Duodenal mucosa (tissue), 2 donors: ENCODE results near the gene FTO.

Experiments used
- H3K27ac ChIP-seq: one replicate; pipeline ENCODE4 v1.7.0; 2013; ENCODE audit warnings: low read depth, low read length
- H3K27me3 ChIP-seq, 2 donors: one replicate each; pipeline ENCODE4 v1.7.0; 2013; ENCODE audit warnings: low read length in 2 of 2, control low read depth in 1 of 2; ENCODE audit not compliant: insufficient read depth in 2 of 2, control insufficient read depth in 1 of 2
- H3K36me3 ChIP-seq, 2 donors: one replicate each; pipeline ENCODE4 v1.7.0; 2013; ENCODE audit warnings: low read length in 2 of 2, control low read depth in 1 of 2; ENCODE audit not compliant: insufficient read depth in 2 of 2, control insufficient read depth in 1 of 2
- H3K4me1 ChIP-seq, 2 donors: one replicate each; pipeline ENCODE4 v1.7.0; 2013; ENCODE audit warnings: low read length in 2 of 2, control low read depth in 1 of 2; ENCODE audit not compliant: insufficient read depth in 2 of 2, control insufficient read depth in 1 of 2
- H3K4me3 ChIP-seq, 2 donors: one replicate each; pipeline ENCODE4 v1.7.0; 2013; ENCODE audit warnings: low read length in 2 of 2, low read depth in 1 of 2
- H3K9ac ChIP-seq, 2 donors: one replicate each; pipeline ENCODE4 v1.7.0; 2013; ENCODE audit warnings: low read length in 2 of 2, low read depth in 1 of 2
- H3K9me3 ChIP-seq, 2 donors: one replicate each; pipeline ENCODE4 v1.7.0; 2013; ENCODE audit warnings: low read length in 2 of 2, control low read depth in 1 of 2; ENCODE audit not compliant: control insufficient read depth in 1 of 2

FTO gene

DNA sequence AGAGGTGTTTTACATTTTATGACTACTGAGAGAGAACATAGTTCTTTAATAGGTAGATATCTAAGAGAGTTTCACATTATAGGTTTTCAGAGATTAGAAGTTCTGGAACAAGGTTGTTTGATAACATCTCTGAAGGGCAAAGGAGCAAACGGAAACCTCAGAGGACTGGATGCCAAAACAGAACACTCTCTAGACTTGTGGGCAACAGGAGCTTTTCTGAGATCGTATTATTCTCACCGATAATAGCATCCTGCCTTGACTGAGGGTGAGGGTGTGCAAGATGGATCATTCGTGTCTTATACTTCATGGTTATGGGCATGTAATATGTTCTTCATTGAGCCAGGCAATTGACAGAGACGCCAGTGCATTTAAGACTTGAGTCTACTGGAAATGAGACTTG lies 347.9 kb downstream of the FTO start:
- Histone ChIP-seq H3K27me3 (no peaks in the 10 kb centered on the region), H3K4me1 (no peaks in the 10 kb centered on the region), H3K9me3 (no peaks in the 10 kb centered on the region), H3K36me3 (no peaks in the 10 kb centered on the region), H3K9ac (no peak overlapping the region), H3K27ac (no peak overlapping the region), H3K4me3 (no peak overlapping the region)

- H3K27me3 ChIP-seq: no peaks in the 10 kb centered on the region
- H3K36me3 ChIP-seq: no peaks in the 10 kb centered on the region
- no peak overlapping the region for H3K27ac ChIP-seq
- no peak overlapping the region for H3K4me3 ChIP-seq
- no peaks in the 10 kb centered on the region for H3K9me3 ChIP-seq
- H3K9ac ChIP-seq: no peak overlapping the region
- H3K4me1 ChIP-seq: no peaks in the 10 kb centered on the region
Observed at GRCh38 chr16:54052271-54052670, 348.3 kb downstream of the FTO start.

DNA sequence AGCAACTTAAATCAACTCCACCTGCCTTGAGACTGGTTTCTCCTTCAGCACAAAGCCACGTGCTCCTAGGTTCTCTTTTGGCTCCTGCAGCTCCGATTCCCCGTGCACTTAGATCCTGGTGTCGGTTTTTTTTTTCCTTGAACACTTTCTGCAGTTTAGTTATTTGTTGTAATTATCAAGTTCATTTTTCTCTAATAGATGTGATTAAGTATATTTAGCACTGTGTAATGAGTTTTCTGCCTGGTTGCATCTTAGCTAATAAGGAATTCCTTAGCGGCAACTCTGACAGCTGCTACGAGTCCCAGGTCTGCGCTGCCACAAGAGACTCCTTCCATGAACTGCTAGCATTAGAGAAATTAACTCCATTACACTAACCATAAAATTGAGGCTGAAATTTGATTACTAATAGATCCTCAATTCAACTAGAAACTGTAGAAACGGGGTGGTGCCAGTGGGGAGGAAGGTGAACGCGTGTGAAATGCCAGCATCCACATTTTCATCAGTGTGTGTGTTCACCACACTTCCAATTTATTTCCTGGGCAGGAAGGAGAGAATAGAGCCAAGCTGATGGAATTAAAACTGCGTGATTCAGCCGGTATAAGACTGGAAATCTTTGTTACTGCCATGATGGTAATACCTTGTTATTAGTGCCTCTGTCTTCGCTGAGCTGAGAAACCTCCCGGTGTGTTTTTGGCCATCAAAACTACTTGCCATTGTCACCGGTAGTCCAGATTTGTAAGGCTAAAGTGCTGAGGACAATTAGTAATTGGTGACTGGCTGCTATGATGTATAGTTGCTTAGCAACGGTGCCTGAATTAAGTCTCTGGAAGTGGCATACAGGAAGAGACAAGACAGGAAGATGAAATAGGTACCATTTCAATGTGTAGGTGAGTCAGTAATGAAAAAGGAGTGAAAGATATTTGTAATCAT lies 350.2 kb downstream of the FTO start:
- H3K4me3 ChIP-seq: no peak overlapping the region
- no peak overlapping the region for H3K27ac ChIP-seq

GRCh38 chr16:54055191-54055590 lies 351.2 kb downstream of the FTO start:
- H3K36me3 ChIP-seq: no peaks in the 10 kb centered on the region
- no peaks in the 10 kb centered on the region for H3K9me3 ChIP-seq
- no peak overlapping the region for H3K4me3 ChIP-seq
- no peak overlapping the region for H3K27ac ChIP-seq
- no peaks in the 10 kb centered on the region for H3K4me1 ChIP-seq
- no peak overlapping the region for H3K9ac ChIP-seq
- H3K27me3 ChIP-seq: no peaks in the 10 kb centered on the region

More for the DNA sequence above, 350.2 kb downstream of the FTO start:
- Histone ChIP-seq H3K36me3 (no peaks in the 10 kb centered on the region), H3K27me3 (no peaks in the 10 kb centered on the region), H3K4me1 (no peaks in the 10 kb centered on the region), H3K9ac (no peak overlapping the region), H3K9me3 (no peaks in the 10 kb centered on the region)

- no peak overlapping the region for H3K9ac ChIP-seq
- H3K4me3 ChIP-seq: no peak overlapping the region
- no peaks in the 10 kb centered on the region for H3K27me3 ChIP-seq
- H3K27ac ChIP-seq: no peak overlapping the region
- no peaks in the 10 kb centered on the region for H3K4me1 ChIP-seq
- no peaks in the 10 kb centered on the region for H3K9me3 ChIP-seq
- H3K36me3 ChIP-seq: no peaks in the 10 kb centered on the region
Observed at GRCh38 chr16:54055864-54056263, 351.9 kb downstream of the FTO start.

- Histone ChIP-seq H3K27me3 (no peaks in the 10 kb centered on the region), H3K4me1 (no peaks in the 10 kb centered on the region), H3K27ac (no peak overlapping the region), H3K9me3 (no peaks in the 10 kb centered on the region), H3K4me3 (no peak overlapping the region), H3K9ac (no peak overlapping the region), H3K36me3 (no peaks in the 10 kb centered on the region)
Observed at GRCh38 chr16:54056921-54057320, 353.0 kb downstream of the FTO start.

GRCh38 chr16:54059319-54059718 lies 355.4 kb downstream of the FTO start:
- Histone ChIP-seq H3K27me3 (no peaks in the 10 kb centered on the region), H3K4me1 (no peaks in the 10 kb centered on the region), H3K9ac (no peak overlapping the region), H3K4me3 (no peak overlapping the region), H3K9me3 (no peaks in the 10 kb centered on the region), H3K36me3 (no peaks in the 10 kb centered on the region), H3K27ac (no peak overlapping the region)

DNA sequence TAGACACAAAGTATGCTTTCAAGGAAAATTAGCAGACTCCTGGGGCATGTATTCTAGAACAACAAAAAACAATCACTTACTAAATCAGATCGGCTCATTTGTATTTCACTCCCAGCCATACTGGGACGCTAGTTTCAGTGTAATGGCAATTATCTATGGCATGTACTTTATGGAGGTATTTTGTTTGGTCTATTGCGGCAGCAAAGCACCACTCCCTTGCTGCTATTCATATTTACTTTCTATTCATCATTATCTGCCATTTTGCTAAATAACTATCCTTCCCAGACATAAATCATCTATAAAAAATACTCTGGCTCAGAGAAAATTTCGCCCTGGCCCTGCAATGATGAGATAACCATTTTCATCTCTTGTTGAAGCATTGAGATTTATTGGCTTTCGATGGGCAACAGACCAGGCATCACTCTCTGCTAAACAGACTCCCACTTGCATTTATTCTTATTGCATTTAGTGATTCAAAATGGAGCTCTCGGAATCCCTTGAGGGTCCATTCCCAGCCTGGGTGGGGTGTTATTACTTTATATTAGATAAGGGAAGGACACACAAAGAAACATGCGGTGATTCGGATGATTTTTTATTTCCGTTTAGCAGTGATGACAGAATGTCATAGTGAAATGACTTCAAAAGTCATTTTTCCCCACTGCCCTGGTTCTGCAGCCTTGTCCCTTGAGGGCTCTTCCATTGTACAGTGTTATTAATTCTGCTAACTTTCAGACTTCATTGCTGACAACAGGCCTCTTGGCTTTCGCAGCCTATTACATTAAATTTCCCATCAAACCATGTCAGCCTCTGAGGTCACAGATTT lies 356.9 kb downstream of the FTO start:
- H3K9me3 ChIP-seq: no peaks in the 10 kb centered on the region
- no peak overlapping the region for H3K4me3 ChIP-seq
- no peaks in the 10 kb centered on the region for H3K4me1 ChIP-seq
- H3K27ac ChIP-seq: no peak overlapping the region
- H3K27me3 ChIP-seq: no peaks in the 10 kb centered on the region
- no peak overlapping the region for H3K9ac ChIP-seq
- no peaks in the 10 kb centered on the region for H3K36me3 ChIP-seq

DNA sequence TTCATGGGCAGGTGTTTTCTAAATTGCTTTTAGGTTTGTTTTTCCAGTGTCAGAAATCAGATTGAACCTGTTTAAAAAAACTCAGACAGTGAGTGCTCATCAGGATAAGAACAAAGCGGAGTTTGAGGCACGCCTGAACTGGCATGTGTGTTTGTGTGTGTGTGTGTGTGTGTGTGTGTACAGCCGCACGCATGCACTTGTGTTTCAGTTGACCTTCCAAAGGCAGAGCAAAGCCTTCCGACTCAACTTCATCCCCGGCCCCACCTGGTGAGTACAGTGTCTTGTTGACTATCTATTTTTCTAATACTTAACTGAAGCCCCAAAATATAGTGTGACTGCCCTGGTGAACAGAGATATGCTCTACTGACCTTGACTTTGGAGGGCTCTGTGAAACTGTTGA lies 357.5 kb downstream of the FTO start:
- H3K27ac ChIP-seq: no peak overlapping the region
- no peak overlapping the region for H3K9ac ChIP-seq
- H3K36me3 ChIP-seq: no peaks in the 10 kb centered on the region
- no peaks in the 10 kb centered on the region for H3K9me3 ChIP-seq
- no peak overlapping the region for H3K4me3 ChIP-seq
- no peaks in the 10 kb centered on the region for H3K27me3 ChIP-seq
- no peaks in the 10 kb centered on the region for H3K4me1 ChIP-seq
